Activated CD4-positive, alpha-beta T cell treated with anti-CD3 and anti-CD28 coated beads, Interleukin-2, amount 50 U/mL, for 1 hour (primary cell): Measurements from ENCODE around the gene AHNAK.
"Not testable (repeated sequence)": the region's sequence is repeated elsewhere in the genome, so short reads cannot be mapped to it uniquely, and the experiment has no call there.

Source experiments
- DNase-seq: peaks from one replicate; pipeline ENCODE4 v3.0.0-alpha.2; 2020

AHNAK gene

GRCh38 chr11:62573006-62573591 is 26.5 kb upstream of the AHNAK start:
- DNase-seq = no peak

- DNase-seq = no peak
These were observed 25.8 kb upstream of the AHNAK start for GRCh38 chr11:62572431-62572830.

GRCh38 chr11:62571493-62571892 is 24.9 kb upstream of the AHNAK start:
- not testable (repeated sequence) for DNase-seq

- not testable (repeated sequence) for DNase-seq
These were observed 24.3 kb upstream of the AHNAK start for GRCh38 chr11:62570903-62571302.

- DNase-seq = no peak
These were observed 23.0 kb upstream of the AHNAK start for GRCh38 chr11:62569611-62570010.

- DNase-seq = no peak
These were observed 20.5 kb upstream of the AHNAK start for GRCh38 chr11:62567018-62567633.

GRCh38 chr11:62566247-62566646 is 19.6 kb upstream of the AHNAK start:
- DNase-seq = no peak

GRCh38 chr11:62565100-62565802 is 18.6 kb upstream of the AHNAK start:
- no peak for DNase-seq

- DNase-seq = not testable (repeated sequence)
These were observed 15.1 kb upstream of the AHNAK start for GRCh38 chr11:62561677-62562230.

GRCh38 chr11:62560566-62561103 is 14.0 kb upstream of the AHNAK start:
- DNase-seq = peak; percentile 87

- not testable (repeated sequence) for DNase-seq
These were observed 13.0 kb upstream of the AHNAK start for GRCh38 chr11:62559626-62560025.

- DNase-seq = no peak
These were observed 12.6 kb upstream of the AHNAK start for GRCh38 chr11:62559204-62559603.

GRCh38 chr11:62558669-62559068 is 12.1 kb upstream of the AHNAK start:
- DNase-seq = no peak

GRCh38 chr11:62556875-62557631 is 10.4 kb upstream of the AHNAK start:
- DNase-seq = no peak

GRCh38 chr11:62556108-62556874 is 9.7 kb upstream of the AHNAK start:
- peak; percentile 77 for DNase-seq

- DNase-seq = peak; percentile 57
These were observed 9.0 kb upstream of the AHNAK start for GRCh38 chr11:62555464-62556107.

GRCh38 chr11:62554387-62555167 is 8.0 kb upstream of the AHNAK start:
- DNase-seq = no peak

- no peak for DNase-seq
These were observed 7.3 kb upstream of the AHNAK start for GRCh38 chr11:62553839-62554361.

GRCh38 chr11:62553080-62553838 is 6.7 kb upstream of the AHNAK start:
- peak; percentile 70 for DNase-seq
